ENCODE measurements around the gene ATXN7L1. TPM values are rescaled to one million over a fixed set of nuclear protein-coding genes. Genes with fewer than 3 reads are reported as not detected.

The ATXN7L1 gene
- total RNA-seq, 1 donor from 2014 or later, result 4.6 TPM

- DNase-seq (ENCODE audit: low read depth in 2 of 2), result no peak
Measured at GRCh38 chr7:105751054-105751453, 125.3 kb downstream of the ATXN7L1 start.

DNA sequence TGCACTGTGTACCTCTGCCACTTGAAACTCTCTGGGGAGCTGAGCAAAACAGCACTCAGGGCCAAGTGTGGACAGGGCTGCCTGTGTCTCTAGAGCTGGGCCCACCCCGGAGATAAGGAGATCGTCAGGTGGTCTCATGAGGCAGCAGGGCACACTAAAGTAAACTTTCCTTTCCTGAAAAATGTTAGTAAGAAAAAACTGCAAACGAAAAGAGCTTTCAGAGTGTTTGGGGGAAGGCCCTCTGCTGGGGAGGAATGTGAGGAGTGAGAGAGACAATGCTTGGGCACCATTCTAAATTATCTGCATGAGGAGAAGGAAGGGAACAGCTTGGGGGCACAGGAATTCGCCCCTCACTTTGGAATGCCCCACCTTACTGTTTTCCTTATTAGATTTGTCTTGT lies 127.7 kb downstream of the ATXN7L1 start:
- DNase-seq (ENCODE audit: low read depth in 2 of 2), result no peak

DNA sequence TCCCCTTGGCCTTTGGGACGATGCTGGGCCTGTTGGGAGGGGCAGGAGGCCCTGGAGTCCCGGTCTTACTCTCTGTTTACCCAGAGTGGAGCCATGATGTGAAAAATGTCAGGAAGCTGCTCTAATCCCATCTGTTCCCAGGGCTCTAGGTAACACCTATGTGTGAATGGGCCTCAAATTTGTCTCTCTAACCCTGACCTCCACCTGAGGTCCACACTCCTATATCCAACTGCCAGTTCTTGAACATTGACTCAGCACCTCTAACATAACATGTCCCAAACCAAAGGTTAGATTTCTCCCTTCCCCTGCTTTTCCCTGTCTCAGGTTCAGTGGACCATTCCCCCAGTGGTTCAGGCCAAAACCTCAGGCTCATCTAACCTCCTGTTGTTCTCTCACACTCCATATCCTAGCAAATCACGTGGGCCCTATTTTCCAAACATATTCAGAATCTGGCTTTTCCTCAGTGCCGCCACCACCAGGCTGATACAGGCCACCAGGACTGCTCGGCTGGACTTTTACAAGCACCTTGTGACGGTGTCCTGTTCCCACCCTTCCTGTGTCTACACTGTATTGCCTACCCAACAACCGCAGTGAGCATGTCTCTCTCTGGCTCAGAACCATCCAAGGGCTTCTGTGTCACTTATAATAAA lies 130.6 kb downstream of the ATXN7L1 start:
- DNase-seq (ENCODE audit: low read depth in 2 of 2), result no peak

GRCh38 chr7:105744258-105744657 lies 132.1 kb downstream of the ATXN7L1 start:
- no peak for DNase-seq (ENCODE audit: low read depth in 2 of 2)

- DNase-seq (ENCODE audit: low read depth in 2 of 2), result no peak
Measured at GRCh38 chr7:105743351-105744090, 132.9 kb downstream of the ATXN7L1 start.

DNA sequence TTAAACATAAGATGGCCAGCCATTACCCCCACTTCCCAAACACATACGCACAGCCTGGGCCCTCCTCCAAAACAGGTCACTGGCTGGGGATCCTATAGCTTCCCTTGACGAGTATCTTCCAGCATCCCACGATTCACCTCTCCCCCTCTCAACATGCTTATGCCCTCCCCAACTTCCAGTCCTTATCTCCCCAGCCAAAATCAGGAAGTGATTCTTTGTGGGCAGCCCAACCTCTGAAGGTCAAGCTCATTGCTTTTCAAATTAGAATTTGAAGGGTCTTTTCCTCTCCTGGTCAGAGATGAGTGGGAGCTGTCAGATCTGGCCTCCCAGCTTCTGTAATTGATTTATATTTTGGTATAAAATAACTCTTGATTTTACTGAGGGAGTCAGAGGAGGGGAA lies 133.6 kb downstream of the ATXN7L1 start:
- DNase-seq (ENCODE audit: low read depth in 2 of 2), result no peak

DNA sequence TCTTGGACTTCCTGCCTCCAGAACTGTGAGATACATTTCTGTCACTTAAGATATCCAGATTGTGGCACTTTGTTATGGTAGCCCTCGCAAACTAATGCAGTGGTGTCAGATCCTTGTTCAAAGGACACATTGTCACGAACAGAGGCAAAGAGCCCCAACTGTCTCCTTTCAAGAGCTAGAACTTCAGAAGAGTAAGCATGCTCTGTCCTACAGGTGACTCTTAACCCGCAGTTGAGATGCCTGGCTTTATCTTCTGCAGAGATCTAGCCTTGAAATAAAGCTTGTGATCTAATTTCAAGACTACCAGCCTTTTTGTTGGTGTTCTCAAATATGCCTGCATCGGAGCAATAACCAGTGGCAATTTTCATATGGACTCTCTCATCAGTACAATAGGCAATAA lies 134.4 kb downstream of the ATXN7L1 start:
- no peak for DNase-seq (ENCODE audit: low read depth in 2 of 2)

DNA sequence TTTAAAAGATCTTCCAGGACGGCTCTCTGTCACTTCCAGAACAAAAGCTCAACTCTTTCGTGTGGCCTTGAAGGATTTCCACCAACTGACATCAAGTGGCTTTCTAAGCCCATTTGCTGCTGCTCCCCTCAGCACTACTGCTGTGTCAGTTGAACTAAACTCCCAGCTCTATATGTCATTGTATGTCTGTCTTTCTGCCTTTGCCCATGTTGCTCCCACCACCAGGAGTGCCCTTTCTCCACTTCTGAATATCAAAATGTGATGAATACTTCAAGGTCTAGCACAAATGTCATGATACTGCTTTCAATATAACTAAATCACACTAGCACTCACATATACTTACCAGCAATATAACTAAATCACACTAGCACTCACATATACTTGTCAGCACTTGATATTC lies 138.3 kb downstream of the ATXN7L1 start:
- no peak for DNase-seq (ENCODE audit: low read depth in 2 of 2)

GRCh38 chr7:105734233-105734632 lies 142.2 kb downstream of the ATXN7L1 start:
- DNase-seq (ENCODE audit: low read depth in 2 of 2), result no peak

DNA sequence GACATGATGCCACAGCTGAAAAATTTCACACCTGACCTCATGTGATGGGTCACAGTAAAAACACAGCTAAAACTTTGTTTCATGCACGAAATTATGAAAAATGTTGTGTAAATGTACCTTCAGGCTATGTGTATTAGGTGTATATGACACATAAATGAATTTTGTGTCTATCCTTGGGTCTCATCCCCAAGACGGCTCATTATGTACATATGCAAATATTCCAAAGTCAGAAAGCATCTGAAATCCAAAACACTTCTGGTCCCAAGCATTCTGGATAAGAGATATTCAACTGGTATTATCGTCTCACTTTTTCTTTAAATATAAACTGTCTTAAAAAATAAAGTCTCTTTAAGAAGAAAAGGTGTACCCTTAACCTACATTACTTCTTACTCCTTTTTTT lies 145.4 kb downstream of the ATXN7L1 start:
- DNase-seq (ENCODE audit: low read depth in 2 of 2), result no peak

- DNase-seq (ENCODE audit: low read depth in 2 of 2), result no peak
Measured at GRCh38 chr7:105728028-105728427, 148.4 kb downstream of the ATXN7L1 start.

DNA sequence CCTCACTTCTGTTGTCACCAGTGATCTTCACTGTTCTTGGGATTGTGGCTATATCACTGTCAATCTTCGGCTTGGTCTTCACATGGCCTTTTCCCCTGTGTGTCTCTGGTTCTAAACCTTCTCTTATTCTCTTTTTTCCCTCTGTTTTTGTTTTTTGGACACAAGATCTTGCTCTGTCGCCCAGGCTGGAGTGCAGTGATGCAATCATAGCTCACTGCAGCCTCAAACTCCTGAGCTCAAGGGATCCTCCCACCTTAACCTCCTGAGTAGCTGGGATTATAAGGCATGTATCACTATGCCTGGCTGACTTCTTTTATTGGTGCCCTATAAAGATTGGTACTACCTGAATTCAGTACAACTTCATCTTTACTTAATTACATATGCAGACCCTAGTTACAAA lies 151.7 kb downstream of the ATXN7L1 start:
- DNase-seq (ENCODE audit: low read depth in 2 of 2), result no peak

DNA sequence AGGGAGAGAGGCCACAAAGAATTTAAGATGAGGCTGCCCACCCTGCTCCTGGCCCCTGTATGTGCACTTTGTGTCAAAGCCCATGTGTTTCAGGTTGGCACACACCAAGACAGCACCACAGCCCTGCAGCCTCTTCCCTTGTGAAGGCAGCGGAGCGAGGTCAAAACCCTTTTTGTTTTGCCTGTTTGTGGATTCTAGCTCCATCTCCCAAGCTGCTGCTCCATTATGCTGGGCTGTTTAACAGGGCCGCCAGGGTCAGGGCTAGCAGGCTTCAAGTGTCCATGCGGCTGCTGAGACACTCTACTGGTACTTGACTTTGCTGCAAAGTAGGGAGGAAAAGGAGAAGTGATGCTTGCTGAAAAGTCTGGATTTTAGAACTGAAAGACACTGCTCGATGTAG lies 152.8 kb downstream of the ATXN7L1 start:
- no peak for DNase-seq (ENCODE audit: low read depth in 2 of 2)

DNA sequence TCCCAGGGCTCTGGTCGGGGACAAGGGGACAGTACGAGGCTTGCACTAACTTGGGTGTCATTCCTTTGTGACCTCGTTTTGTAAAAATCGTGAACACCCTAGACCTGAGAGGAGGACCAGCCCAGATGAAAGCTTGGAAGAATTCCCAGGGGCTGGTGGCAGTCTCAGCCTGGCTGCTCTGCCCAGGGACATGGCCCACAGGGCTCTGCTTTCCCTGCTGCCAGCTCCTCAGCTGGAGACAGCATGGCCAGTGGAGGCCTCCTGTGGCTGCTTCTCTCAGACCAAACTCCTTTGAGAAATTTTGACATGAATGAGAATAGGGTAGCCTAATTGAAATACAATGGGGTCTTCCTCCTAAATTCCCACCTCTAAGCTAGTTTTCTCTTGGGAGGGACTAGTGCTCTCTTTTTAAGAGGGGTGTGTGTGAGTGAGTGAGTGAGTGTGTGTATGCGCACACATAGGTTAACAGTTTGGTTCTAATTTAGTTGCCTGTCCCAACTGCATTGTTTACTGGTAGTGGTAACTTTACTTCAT lies 154.8 kb downstream of the ATXN7L1 start:
- DNase-seq (ENCODE audit: low read depth in 2 of 2), result no peak

- DNase-seq (ENCODE audit: low read depth in 2 of 2), result no peak
Measured at GRCh38 chr7:105719919-105720318, 156.5 kb downstream of the ATXN7L1 start.

DNA sequence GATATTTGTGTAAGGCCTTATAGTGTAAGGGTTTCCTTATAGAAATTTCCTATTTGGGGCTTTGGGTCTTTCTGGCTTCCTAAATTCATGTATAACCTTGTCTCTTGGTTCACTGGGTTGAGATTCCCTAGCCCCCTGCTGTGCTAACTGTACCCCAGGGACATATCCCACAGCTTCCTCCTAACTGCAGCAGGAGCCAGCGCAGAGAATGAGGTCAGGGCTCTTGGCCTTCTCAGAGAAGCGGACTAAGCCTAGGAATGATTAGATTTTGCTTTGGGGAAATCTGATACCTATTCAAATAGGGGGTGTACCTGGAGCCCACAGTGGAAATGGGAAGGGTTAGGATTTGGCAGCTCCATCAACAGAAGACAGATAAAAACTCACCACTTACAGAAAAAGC lies 157.0 kb downstream of the ATXN7L1 start:
- DNase-seq (ENCODE audit: low read depth in 2 of 2), result no peak

GRCh38 chr7:105718511-105718925 lies 157.9 kb downstream of the ATXN7L1 start:
- peak in 1 of 2 donors; percentile 9 for DNase-seq (ENCODE audit: low read depth in 2 of 2)

DNA sequence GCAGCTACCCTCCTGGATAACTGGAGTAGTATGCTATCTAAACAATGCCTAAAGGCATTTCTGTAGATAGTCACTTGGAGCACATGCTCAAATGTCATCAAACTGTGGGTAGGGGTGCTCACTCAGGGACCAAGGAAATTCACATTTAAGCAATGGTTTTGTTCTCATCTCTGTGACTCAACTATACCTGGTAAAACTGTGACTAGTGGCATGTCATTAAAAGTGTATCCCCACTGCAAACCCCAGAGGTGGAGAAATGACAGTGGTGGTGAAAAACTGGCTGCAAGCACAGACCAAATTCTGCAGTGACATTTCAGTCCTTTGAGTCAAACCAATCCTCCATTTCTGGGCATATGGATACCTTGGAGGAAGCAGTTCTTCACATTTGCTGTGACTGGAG lies 160.9 kb downstream of the ATXN7L1 start:
- no peak for DNase-seq (ENCODE audit: low read depth in 2 of 2)

DNA sequence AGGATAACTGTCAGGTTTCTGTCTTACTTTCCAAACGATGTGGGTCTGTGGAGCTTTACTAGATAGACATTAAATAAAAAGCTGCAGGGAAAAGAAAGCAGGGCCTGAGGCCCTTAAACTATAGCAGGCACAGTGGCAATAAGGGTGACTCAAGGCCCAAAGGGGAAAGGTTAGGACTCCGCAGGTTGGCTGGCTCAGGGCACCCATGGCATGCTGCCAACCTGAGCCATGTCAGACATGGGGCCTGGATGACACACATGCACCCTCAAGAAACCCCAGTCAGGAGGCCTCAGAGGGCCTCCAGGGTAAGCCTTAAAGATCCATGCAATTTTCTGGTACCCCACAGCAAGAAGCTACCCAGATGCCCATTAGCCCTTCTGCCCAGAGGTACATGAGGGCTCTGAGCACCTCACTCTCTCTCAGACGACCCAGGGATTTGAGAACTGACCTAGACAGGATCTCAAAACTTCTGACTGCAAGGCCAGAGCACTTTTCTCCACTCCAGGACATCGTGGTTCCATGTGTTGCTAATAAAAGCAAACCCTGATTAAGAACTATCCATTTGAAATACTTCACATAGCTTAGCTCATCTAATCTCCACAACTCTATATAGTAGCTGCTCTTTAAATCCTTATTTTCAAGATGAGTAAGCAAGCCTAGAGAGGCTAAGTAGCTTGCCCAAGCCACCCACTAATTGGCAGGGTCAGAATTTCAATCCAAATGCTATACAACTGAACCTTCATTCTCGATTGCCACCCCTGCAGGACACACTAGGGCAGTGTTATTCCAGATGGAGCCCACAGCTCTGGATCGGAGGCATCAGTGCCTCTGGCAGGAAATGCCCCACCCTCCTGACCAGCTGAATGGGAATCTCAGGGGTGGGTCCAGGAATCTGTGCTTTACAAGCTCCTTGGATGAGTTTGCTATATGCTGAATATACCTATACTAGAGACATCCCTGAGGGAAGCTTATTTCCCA lies 162.6 kb downstream of the ATXN7L1 start:
- no peak for DNase-seq (ENCODE audit: low read depth in 2 of 2)

GRCh38 chr7:105712877-105713276 lies 163.5 kb downstream of the ATXN7L1 start:
- DNase-seq (ENCODE audit: low read depth in 2 of 2), result no peak

GRCh38 chr7:105711726-105712402 lies 164.5 kb downstream of the ATXN7L1 start:
- no peak for DNase-seq (ENCODE audit: low read depth in 2 of 2)
